ENCODE results near the gene HPSE. TPM values are rescaled to one million over a fixed set of nuclear protein-coding genes. Genes with fewer than 3 reads are reported as not detected.

Gene HPSE
- total and polyA plus RNA-seq, 2 of the 8 experiments (the other 6 are each of a cell fraction or from before 2014, with no cell fraction given) = 1.5 to 5.0 TPM

DNA sequence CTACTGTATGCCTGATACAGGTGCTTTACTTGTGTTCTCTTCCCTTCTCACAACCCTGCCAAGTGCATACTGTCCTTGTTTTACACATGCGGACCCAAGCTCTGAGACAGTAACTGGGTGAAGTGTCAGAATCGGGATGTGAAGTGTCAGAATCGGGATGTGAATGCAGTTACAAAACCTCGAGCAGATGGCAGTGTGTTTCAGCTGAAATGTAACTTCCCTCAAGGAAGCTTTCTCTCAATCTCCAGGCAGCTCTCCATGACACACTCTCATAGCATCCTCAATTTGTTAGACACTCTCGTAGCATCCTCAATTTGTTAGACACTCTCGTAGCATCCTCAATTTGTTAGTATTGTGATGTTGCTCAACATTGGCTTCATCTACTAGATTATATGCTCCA lies 1.1 kb upstream of the HPSE start:
- TF ChIP-seq SP1 (IDR thresholded peaks at IDR 0.05; ENCODE audit: low read depth, low read length) = no peak
- TF ChIP-seq POU5F1 (IDR thresholded peaks at IDR 0.05; ENCODE audit: low read depth, low read length) = no peak
- TF ChIP-seq NRF1 (IDR thresholded peaks at IDR 0.05; ENCODE audit: low read depth, low read length) = no peak
- TF ChIP-seq GTF2F1 (IDR thresholded peaks at IDR 0.05; ENCODE audit: borderline replicate concordance, low read depth, low read length) = no peak
- TF ChIP-seq TAF1 (IDR thresholded peaks at IDR 0.05; ENCODE audit: low read depth, low read length) = no peak
- TF ChIP-seq SP4 (IDR thresholded peaks at IDR 0.05; ENCODE audit: low read length) = no peak
- TF ChIP-seq, protein P1, sequence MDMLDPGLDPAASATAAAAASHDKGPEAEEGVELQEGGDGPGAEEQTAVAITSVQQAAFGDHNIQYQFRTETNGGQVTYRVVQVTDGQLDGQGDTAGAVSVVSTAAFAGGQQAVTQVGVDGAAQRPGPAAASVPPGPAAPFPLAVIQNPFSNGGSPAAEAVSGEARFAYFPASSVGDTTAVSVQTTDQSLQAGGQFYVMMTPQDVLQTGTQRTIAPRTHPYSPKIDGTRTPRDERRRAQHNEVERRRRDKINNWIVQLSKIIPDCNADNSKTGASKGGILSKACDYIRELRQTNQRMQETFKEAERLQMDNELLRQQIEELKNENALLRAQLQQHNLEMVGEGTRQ (IDR thresholded peaks at IDR 0.05; ENCODE audit: low read length) = no peak
- TF ChIP-seq SAP30 (IDR thresholded peaks at IDR 0.05; ENCODE audit: insufficient read depth, insufficient replicate concordance, low read length) = no peak
- no peak for TF ChIP-seq EZH2 (IDR thresholded peaks at IDR 0.05; ENCODE audit: low read depth, low read length, severe bottlenecking)
- TF ChIP-seq SP2 (IDR thresholded peaks at IDR 0.05; ENCODE audit: low read length) = no peak
- TF ChIP-seq CHD2 (IDR thresholded peaks at IDR 0.05; ENCODE audit: low read length) = no peak
- no peak for TF ChIP-seq TAF7 (optimal IDR thresholded peaks at IDR 0.05; ENCODE audit: borderline replicate concordance, low read depth, low read length)
- no peak for TF ChIP-seq RFX5 (IDR thresholded peaks at IDR 0.05; ENCODE audit: borderline replicate concordance, low read depth, low read length)
- Histone ChIP-seq H3K9me3 (ENCODE audit: insufficient read depth in 2 of 2, low read depth in 1 of 2, low read length in 1 of 2) (no peaks in the 10 kb centered on the region), H3K4me3 (ENCODE audit: extremely low read depth in 1 of 4, insufficient read depth in 2 of 4, low read depth in 3 of 4, low read length in 4 of 4) (no peak overlapping the region), H3K23ac (ENCODE audit: insufficient read length) (no peak overlapping the region), H3K56ac (replicated peaks; ENCODE audit: insufficient read length, low read depth, low read length) (no peak overlapping the region), H3K9ac (replicated peaks in 1 of 4; ENCODE audit: extremely low read depth in 1 of 4, low read depth in 3 of 4, low read length in 3 of 4) (no peak overlapping the region), H3K4me1 (replicated peaks in 1 of 4; ENCODE audit: control insufficient read depth in 3 of 4, insufficient read depth in 4 of 4, low read length in 3 of 4) (no peaks in the 10 kb centered on the region), H3K4me2 (ENCODE audit: insufficient read depth in 1 of 2, low read depth in 2 of 2, low read length in 2 of 2) (peak overlapping the region in 1 of 2 experiments; percentile 77; a peak in 2 of 4 replicates), H2AK5ac (ENCODE audit: low read depth, low read length) (no peak overlapping the region), H2AFZ (ENCODE audit: low read length) (0 out of 2 replicates have a peak overlapping the region, but pooled peaks have one; percentile 55), H4K20me1 (replicated peaks in 1 of 2; ENCODE audit: control insufficient read depth in 1 of 2, insufficient read depth in 2 of 2, low read length in 2 of 2) (no peaks in the 10 kb centered on the region), H2BK120ac (replicated peaks; ENCODE audit: low read depth, low read length) (no peak overlapping the region), H3K4ac (replicated peaks; ENCODE audit: insufficient read length, low read depth, low read length) (no peak overlapping the region), H3K23me2 (ENCODE audit: low read depth, low read length) (peaks cover 12% of the 10 kb centered on the region; the same call in 1 of the 2 replicates), H3K14ac (ENCODE audit: insufficient read length) (no peak overlapping the region), H2BK12ac (ENCODE audit: low read depth, low read length) (no peak overlapping the region), H3K27me3 (replicated peaks in 1 of 4; ENCODE audit: control insufficient read depth in 3 of 4, extremely low read depth in 1 of 4, insufficient read depth in 3 of 4, low read length in 3 of 4) (peaks cover 11 to 33% (median 25%) of the 10 kb centered on the region in 4 experiments), H4K91ac (replicated peaks; ENCODE audit: insufficient read length, low read length) (no peak overlapping the region), H3K27ac (ENCODE audit: low read depth, low read length) (no peak overlapping the region; the same call in 1 of the 2 replicates), H4K8ac (ENCODE audit: extremely low read depth, insufficient read depth, low read length) (no peak overlapping the region), H3K79me1 (ENCODE audit: low read depth, low read length) (no peaks in the 10 kb centered on the region), H3K36me3 (ENCODE audit: control insufficient read depth in 2 of 4, insufficient read depth in 4 of 4, low read length in 3 of 4) (no peaks in the 10 kb centered on the region), H2BK5ac (ENCODE audit: low read depth, low read length) (no peak overlapping the region), H3K18ac (ENCODE audit: extremely low read depth, low read length) (no peak overlapping the region), H4K5ac (ENCODE audit: insufficient read length, low read depth, low read length) (no peak overlapping the region), H2BK20ac (ENCODE audit: low read length) (no peak overlapping the region), H3K79me2 (ENCODE audit: control insufficient read depth in 1 of 2, insufficient read depth in 2 of 2, low read length in 2 of 2) (no peaks in the 10 kb centered on the region), H2BK15ac (ENCODE audit: low read length) (no peak overlapping the region)
- FAIRE-seq (no peak), DNase-seq (ENCODE audit: low read depth in 1 of 2, low spot score in 2 of 2) (no peak)
- WGBS, 2 experiments (ENCODE audit: extremely low coverage in 1 of 2, insufficient coverage in 1 of 2, insufficient read length in 1 of 2, insufficient replicate concordance in 2 of 2, low coverage in 1 of 2, low lambda C conversion rate in 2 of 2, missing lambda C conversion rate in 1 of 2) = 83% methylated on average over 6 of the region's 6 CpGs; no CpG with 5 or more reads in 1 of the 2 experiments
- CTCF ChIA-PET (ENCODE audit: partially characterized antibody) = interaction anchor here (0.7 to 1.3 kb wide), 4 partner anchors 35 to 156 kb away, joined by 3 to 4 read pairs (median 4); no protein-coding TSS in a partner anchor
- POLR2A ChIA-PET (ENCODE audit: partially characterized antibody) = interaction anchor here (0.8 to 1.3 kb wide), 2 partner anchors 52 to 149 kb away, joined by 3 to 4 read pairs; partner anchors contain the start of gene ABRAXAS1
